Chondrocyte (in vitro differentiated cells): ENCODE measurements around the gene KRT6B. TPM values are rescaled to one million over a fixed set of nuclear protein-coding genes. Genes with fewer than 3 reads are reported as not detected.

ENCODE experiments used
- DNase-seq: peaks from one replicate; pipeline ENCODE4 v3.0.0; 2021; ENCODE audit warnings: mixed read lengths, low spot score
- H3K27ac Mint-ChIP-seq: one replicate; pipeline ENCODE4 v1.8.0; 2021; ENCODE audit warnings: mild to moderate bottlenecking, moderate library complexity, mixed read lengths; ENCODE audit not compliant: unreplicated experiment
- H3K27me3 Mint-ChIP-seq: 2 replicates; pipeline ENCODE4 v1.8.0; 2021; ENCODE audit warnings: low read depth, mixed read lengths
- H3K36me3 Mint-ChIP-seq: 2 replicates; pipeline ENCODE4 v1.8.0; 2021; ENCODE audit warnings: low read depth, mixed read lengths
- H3K4me1 Mint-ChIP-seq: 2 replicates; pipeline ENCODE4 v1.8.0; 2021; ENCODE audit warnings: low read depth, mild to moderate bottlenecking, mixed read lengths
- H3K4me3 Mint-ChIP-seq: one replicate; pipeline ENCODE4 v1.8.0; 2021; ENCODE audit warnings: mild to moderate bottlenecking, moderate library complexity, mixed read lengths; ENCODE audit not compliant: unreplicated experiment
- H3K9me3 Mint-ChIP-seq: 2 replicates; pipeline ENCODE4 v1.8.0; 2021; ENCODE audit warnings: low read depth, mixed read lengths
- total RNA-seq: library from RNA; stranded (reverse); gene quantifications from 3 replicates; pipeline ENCODE4 v1.2.1, GENCODE V29; 2021
- TF ChIP-seq, protein P1 (sequence below): fragments of 200-600 bp; sonication (generic); IDR thresholded peaks from 2 replicates; pipeline ENCODE4 v1.5.0; 2021; ENCODE audit warnings: antibody characterized with exemption, mild to moderate bottlenecking, moderate library complexity

The KRT6B gene
- total RNA-seq, 1 donor from 2014 or later, result not detected

DNA sequence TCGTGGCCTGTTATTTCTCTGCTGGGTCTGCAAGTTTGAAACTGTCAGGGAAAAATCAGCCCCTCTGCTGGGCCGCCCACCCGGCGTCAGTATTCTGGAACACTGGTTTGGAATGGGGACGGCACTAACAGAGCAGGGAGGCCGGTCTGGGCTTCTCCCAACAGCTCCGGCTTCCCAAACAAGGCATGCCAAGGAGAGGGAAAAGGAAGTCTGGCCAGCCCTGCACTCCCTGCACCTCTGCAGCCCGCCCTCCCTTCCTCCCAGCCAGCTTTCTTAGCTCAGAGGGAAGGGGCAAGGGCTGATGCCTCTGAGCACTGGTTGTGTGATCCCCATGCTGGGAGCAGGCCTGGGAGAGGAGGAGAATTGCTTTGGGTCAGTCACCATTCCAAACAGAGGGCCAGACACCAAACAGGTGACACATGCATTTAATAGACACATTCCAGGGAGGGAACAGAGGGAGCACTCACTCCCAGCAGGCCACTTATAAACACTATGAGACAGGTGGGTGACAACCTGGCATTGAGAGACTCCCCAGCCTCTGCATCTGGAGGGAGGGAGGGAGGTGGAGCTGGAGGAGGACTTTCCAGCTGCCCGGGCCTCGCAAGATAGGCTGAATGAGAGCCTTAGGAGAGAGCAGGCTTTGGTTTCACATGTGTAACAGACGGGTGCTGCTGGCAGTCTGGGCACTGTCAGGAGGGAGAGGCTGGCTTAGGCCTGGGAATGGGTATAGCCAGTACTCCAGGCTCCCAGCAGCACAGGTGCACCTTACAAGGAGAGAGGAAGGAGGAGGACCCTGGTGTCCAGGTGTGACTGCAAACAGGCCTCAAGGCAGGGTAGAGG is 28.1 kb downstream of the KRT6B start:
- TF ChIP-seq, protein P1, sequence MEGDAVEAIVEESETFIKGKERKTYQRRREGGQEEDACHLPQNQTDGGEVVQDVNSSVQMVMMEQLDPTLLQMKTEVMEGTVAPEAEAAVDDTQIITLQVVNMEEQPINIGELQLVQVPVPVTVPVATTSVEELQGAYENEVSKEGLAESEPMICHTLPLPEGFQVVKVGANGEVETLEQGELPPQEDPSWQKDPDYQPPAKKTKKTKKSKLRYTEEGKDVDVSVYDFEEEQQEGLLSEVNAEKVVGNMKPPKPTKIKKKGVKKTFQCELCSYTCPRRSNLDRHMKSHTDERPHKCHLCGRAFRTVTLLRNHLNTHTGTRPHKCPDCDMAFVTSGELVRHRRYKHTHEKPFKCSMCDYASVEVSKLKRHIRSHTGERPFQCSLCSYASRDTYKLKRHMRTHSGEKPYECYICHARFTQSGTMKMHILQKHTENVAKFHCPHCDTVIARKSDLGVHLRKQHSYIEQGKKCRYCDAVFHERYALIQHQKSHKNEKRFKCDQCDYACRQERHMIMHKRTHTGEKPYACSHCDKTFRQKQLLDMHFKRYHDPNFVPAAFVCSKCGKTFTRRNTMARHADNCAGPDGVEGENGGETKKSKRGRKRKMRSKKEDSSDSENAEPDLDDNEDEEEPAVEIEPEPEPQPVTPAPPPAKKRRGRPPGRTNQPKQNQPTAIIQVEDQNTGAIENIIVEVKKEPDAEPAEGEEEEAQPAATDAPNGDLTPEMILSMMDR, result no peak
- Mint-ChIP-seq H3K27ac (no peak overlapping the region), H3K9me3 (no peaks in the 10 kb centered on the region), H3K36me3 (peaks cover 4% of the 10 kb centered on the region), H3K4me1 (peaks cover 2% of the 10 kb centered on the region), H3K4me3 (no peak overlapping the region), H3K27me3 (peaks cover 57% of the 10 kb centered on the region)
- no peak for DNase-seq

DNA sequence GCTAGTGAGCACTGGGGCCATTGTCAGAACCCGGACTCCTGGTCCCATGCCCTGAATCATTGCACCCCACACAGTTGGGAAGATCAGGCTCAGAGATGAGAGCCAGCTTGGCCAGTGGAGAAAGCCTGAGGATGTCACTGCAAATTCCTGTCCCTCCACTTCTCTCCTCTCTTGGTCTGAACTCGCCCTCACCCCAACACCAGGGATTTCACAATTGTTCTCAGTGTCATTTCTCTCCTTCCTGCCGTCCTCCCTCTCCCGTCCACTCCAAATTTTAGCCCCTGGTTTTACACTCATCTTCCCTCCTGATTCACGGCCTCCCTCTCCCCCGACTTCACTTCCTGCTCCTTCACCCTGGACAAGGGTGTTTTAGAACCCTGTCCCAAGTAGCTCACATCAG is 28.9 kb downstream of the KRT6B start:
- Mint-ChIP-seq H3K27ac (no peak overlapping the region), H3K4me1 (peaks cover 2% of the 10 kb centered on the region)

GRCh38 chr12:52419656-52420055 is 32.3 kb downstream of the KRT6B start:
- Mint-ChIP-seq H3K27ac (peak overlapping the region; percentile 43), H3K36me3 (peaks cover 2% of the 10 kb centered on the region), H3K4me1 (peaks cover 12% of the 10 kb centered on the region), H3K9me3 (no peaks in the 10 kb centered on the region), H3K4me3 (no peak overlapping the region), H3K27me3 (peaks cover 30% of the 10 kb centered on the region)
- no peak for DNase-seq
- TF ChIP-seq, protein P1, result no peak

More for the DNA sequence above, 28.9 kb downstream of the KRT6B start:
- no peak for DNase-seq
- no peak overlapping the region for H3K4me3 Mint-ChIP-seq
- no peaks in the 10 kb centered on the region for H3K9me3 Mint-ChIP-seq
- H3K36me3 Mint-ChIP-seq, result peaks cover 2% of the 10 kb centered on the region
- H3K27me3 Mint-ChIP-seq, result peaks cover 50% of the 10 kb centered on the region
- TF ChIP-seq, protein P1, result no peak

- peaks cover 12% of the 10 kb centered on the region for H3K4me1 Mint-ChIP-seq
- no peak overlapping the region for H3K4me3 Mint-ChIP-seq
- H3K27ac Mint-ChIP-seq, result no peak overlapping the region
- no peak for DNase-seq
- TF ChIP-seq, protein P1, result no peak
- peaks cover 2% of the 10 kb centered on the region for H3K36me3 Mint-ChIP-seq
- H3K9me3 Mint-ChIP-seq, result no peaks in the 10 kb centered on the region
- H3K27me3 Mint-ChIP-seq, result peaks cover 30% of the 10 kb centered on the region
Observed at GRCh38 chr12:52418576-52419110, 33.3 kb downstream of the KRT6B start.

GRCh38 chr12:52417740-52418139 is 34.2 kb downstream of the KRT6B start:
- no peak for DNase-seq
- H3K36me3 Mint-ChIP-seq, result no peaks in the 10 kb centered on the region
- H3K4me3 Mint-ChIP-seq, result no peak overlapping the region
- no peaks in the 10 kb centered on the region for H3K9me3 Mint-ChIP-seq
- H3K27ac Mint-ChIP-seq, result no peak overlapping the region
- TF ChIP-seq, protein P1, result no peak
- H3K4me1 Mint-ChIP-seq, result peaks cover 12% of the 10 kb centered on the region
- peaks cover 26% of the 10 kb centered on the region for H3K27me3 Mint-ChIP-seq
